ENCODE data around the gene TMEM59L. TPM values are rescaled to one million over a fixed set of nuclear protein-coding genes. Genes with fewer than 3 reads are reported as not detected.
"Not testable (repeated sequence)": the region's sequence is repeated elsewhere in the genome, so short reads cannot be mapped to it uniquely, and the experiment has no call there.

Gene TMEM59L
- total RNA-seq, 4 donors from 2014 or later = 0.46 to 0.63 (median 0.52) TPM; not detected in 1

DNA sequence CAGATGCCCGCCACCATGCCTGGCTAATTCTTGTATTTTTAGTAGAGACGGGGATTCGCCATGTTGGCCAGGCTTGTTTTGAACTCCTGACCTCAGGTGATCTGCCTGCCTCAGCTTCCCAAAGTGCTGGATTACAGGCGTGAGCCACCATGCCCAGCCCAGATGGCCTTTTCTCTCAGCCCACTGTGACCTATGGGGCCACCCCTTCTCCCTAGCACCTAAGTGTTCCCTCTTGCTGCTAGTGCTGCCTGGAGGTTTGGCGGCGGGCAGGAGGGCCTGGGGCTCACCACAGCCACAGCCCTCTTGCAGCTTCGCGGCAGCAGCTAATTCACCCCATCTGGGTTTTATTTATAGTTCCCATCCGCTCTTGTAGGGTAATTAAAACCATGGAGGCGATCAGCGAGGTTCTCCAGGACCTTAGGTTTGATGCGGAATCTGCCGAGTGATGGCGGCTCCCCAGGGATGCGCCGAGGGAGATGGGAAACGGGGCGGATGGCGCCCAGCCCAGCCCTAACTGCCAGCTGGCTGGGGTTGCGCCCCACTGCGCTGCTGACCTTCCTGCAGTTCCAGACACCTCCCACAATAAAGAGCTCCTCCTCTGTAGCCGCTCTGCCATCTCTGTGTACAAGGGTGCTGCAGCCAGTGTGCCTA is 20.8 kb upstream of the TMEM59L start:
- no peak overlapping the region for H3K4me3 ChIP-seq (ENCODE audit: low read depth, poor library complexity, severe bottlenecking)
- no peak for DNase-seq (ENCODE audit: low spot score in 2 of 2)
- intact Hi-C loops (cut with DNase I; ENCODE audit: low total_unique reads) = loop anchor here (10.0 kb wide), 2 partner anchors 173 to 253 kb away; no protein-coding TSS in a partner anchor
- TF ChIP-seq, protein P1, sequence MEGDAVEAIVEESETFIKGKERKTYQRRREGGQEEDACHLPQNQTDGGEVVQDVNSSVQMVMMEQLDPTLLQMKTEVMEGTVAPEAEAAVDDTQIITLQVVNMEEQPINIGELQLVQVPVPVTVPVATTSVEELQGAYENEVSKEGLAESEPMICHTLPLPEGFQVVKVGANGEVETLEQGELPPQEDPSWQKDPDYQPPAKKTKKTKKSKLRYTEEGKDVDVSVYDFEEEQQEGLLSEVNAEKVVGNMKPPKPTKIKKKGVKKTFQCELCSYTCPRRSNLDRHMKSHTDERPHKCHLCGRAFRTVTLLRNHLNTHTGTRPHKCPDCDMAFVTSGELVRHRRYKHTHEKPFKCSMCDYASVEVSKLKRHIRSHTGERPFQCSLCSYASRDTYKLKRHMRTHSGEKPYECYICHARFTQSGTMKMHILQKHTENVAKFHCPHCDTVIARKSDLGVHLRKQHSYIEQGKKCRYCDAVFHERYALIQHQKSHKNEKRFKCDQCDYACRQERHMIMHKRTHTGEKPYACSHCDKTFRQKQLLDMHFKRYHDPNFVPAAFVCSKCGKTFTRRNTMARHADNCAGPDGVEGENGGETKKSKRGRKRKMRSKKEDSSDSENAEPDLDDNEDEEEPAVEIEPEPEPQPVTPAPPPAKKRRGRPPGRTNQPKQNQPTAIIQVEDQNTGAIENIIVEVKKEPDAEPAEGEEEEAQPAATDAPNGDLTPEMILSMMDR (IDR thresholded peaks at IDR 0.05) = no peak
- no peak for TF ChIP-seq POLR2A (IDR thresholded peaks at IDR 0.05)
- 45 to 72% methylated on average over 20 to 22 of the region's 22 CpGs for WGBS, 2 donors

DNA sequence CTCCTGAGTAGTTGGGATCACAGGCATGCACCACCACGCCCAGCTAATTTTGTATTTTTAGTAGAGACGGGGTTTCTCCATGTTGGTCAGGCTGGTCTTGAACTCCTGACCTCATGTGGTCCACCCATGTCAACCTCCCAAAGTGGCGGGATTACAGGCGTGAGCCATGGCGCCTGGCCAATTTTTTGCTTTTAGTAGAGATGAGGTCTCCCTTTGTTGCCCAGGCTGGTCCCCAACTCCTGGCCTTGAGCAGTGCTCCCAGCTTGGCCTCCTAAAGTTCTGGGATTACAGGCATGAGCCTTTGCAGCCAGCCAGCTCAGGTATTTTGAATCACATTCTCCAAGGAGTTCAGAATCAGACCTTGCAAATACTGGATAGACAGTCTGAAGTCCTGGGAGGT is 19.9 kb upstream of the TMEM59L start:
- not testable (repeated sequence) for H3K4me3 ChIP-seq (ENCODE audit: low read depth, poor library complexity, severe bottlenecking); DNase-seq (ENCODE audit: low spot score in 2 of 2)
- 67 to 73% methylated on average over 5 of the region's 5 CpGs for WGBS, 2 donors
- intact Hi-C loops (cut with DNase I; ENCODE audit: low total_unique reads) = loop anchor here (10.0 kb wide), 2 partner anchors 172 to 252 kb away; no protein-coding TSS in a partner anchor

DNA sequence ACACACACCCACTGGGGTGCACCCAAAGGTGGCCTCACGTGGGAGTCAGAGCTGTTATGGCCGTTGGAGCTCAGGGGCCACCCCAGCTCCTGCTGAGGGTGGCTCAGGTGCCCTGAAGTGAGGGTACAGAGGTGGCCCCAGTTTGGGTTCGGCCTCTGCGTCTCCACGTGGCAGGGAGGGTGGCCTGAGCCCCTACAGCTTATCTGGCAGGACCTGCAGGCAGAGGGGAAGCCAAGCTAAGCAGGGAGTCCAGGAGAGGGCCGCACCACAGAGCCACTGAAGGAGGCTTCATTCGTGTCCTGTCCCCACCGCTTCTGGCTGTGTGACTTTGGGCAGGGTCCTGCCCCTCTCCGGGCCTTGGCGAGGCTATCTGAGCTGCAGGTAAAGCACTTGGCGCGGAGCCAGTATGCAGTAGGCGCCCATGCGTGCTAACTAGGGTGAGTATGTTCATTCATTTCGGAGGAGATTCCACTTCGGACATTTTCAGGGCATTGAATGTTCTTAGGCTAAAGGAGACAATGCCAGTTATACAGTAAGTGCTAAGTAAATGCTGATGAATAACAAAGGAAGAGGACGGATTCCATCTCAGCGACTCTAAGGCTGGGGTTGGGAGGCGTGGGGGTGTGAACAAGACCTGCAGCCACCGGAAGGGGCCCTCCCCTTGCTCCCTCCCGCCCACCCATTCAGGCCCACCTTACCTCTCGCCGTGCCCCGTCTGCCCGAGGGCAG is 19.1 kb upstream of the TMEM59L start:
- intact Hi-C loops (cut with DNase I; ENCODE audit: low total_unique reads) = loop anchor here (10.0 kb wide), 2 partner anchors 171 to 251 kb away; no protein-coding TSS in a partner anchor
- H3K4me3 ChIP-seq (ENCODE audit: low read depth, poor library complexity, severe bottlenecking) = no peak overlapping the region
- DNase-seq (ENCODE audit: low spot score in 2 of 2) = no peak
- 50 to 58% methylated on average over 24 to 25 of the region's 25 CpGs for WGBS, 2 donors
- TF ChIP-seq, protein P1 (IDR thresholded peaks at IDR 0.05) = no peak
- TF ChIP-seq POLR2A (IDR thresholded peaks at IDR 0.05) = no peak

DNA sequence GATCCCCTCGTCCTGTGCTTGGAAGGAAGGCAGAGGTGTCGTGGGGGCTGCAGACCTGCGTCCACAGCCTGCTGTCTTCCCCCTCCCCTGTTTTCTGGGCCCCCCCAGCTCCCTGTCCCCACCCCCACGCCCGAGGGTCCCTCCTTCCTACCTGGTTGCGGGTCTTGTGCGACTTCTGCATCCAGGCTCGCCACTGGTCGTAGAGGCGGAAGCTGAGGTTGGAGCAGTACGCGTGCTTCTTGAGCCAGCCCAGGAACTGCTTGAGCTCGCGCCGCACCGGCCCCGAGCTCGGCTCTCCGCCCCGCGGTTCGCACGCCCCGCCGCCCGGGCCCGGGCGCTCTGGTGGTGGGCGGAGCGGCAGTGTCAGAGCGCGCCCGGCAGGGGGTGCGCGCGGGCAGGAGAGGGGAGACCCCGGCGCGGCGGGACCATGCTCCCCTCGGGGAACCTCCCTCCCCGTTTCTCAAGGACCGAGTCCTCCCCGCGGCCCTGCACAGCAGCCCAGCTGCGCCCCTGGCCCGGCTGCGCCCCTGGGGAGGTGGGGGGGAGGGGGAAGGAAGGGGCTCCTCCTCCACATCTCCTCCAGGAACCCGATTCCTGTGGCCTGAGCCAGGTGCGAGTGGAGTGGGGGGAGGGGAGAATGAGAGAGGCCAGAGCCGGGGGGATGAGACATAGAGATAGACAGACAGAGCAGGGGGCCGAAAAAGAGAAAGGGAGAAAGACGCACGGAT is 18.4 kb upstream of the TMEM59L start:
- DNase-seq (ENCODE audit: low spot score in 2 of 2) = peak in 1 of 2 donors; percentile 95
- no peak overlapping the region for H3K4me3 ChIP-seq (ENCODE audit: low read depth, poor library complexity, severe bottlenecking)
- WGBS, 2 donors = 8 to 12% methylated on average over 15 to 45 of the region's 54 CpGs
- TF ChIP-seq, protein P1 (IDR thresholded peaks at IDR 0.05) = no peak
- TF ChIP-seq POLR2A (IDR thresholded peaks at IDR 0.05) = no peak
- intact Hi-C loops (cut with DNase I; ENCODE audit: low total_unique reads) = loop anchor here (10.0 kb wide), 2 partner anchors 171 to 251 kb away; no protein-coding TSS in a partner anchor

DNA sequence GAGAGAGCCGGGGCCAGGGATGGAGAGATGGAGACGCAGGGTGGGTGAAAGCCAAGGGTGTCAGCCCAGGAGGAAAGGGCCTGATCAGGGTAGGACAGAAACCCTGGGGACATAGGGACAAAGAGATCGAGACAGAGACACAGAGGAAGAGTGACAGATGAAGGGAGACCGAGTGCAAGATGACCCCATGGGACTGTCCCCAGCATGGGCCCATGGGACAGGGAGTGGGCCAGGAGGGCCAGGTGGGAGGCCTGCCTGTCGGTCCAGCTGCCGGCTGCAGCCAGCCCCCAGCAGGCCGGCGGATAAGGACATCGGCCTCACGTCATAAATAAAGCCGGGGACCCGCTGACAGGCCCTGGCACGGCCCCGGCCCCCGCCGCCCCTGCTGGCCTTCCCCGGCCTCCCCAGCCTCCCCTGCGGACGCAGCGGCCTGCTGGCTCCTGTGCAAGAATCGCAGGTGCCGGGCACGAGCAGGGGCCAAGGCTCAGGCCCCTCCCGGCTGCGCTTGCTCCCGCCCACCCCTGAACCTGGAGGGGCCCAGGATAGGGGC is 17.8 kb upstream of the TMEM59L start:
- WGBS, 2 donors = 41 to 55% methylated on average over 5 to 20 of the region's 26 CpGs
- no peak for TF ChIP-seq POLR2A (IDR thresholded peaks at IDR 0.05)
- TF ChIP-seq, protein P1 (IDR thresholded peaks at IDR 0.05) = no peak
- no peak overlapping the region for H3K4me3 ChIP-seq (ENCODE audit: low read depth, poor library complexity, severe bottlenecking)
- intact Hi-C loops (cut with DNase I; ENCODE audit: low total_unique reads) = loop anchor here (10.0 kb wide), 2 partner anchors 170 to 250 kb away; no protein-coding TSS in a partner anchor
- DNase-seq (ENCODE audit: low spot score in 2 of 2) = no peak
